KBM-7 (cell line): ENCODE results near the gene NUP107.
"Not testable (repeated sequence)": the region's sequence is repeated elsewhere in the genome, so short reads cannot be mapped to it uniquely, and the experiment has no call there.

ENCODE experiments used
- DNase-seq: peaks from one replicate; pipeline ENCODE4 v3.0.0-alpha.2; 2015
- in situ Hi-C: fragments of 300-500 bp; cut with MboI; formaldehyde crosslinking; loops from 2 replicates; pipeline ENCODE4 v1.14.3; 2020; ENCODE audit warnings: low sequenced_read_pairs, low pct_unique_long_range_greater_than_20kb, mixed read lengths

Gene NUP107

DNA sequence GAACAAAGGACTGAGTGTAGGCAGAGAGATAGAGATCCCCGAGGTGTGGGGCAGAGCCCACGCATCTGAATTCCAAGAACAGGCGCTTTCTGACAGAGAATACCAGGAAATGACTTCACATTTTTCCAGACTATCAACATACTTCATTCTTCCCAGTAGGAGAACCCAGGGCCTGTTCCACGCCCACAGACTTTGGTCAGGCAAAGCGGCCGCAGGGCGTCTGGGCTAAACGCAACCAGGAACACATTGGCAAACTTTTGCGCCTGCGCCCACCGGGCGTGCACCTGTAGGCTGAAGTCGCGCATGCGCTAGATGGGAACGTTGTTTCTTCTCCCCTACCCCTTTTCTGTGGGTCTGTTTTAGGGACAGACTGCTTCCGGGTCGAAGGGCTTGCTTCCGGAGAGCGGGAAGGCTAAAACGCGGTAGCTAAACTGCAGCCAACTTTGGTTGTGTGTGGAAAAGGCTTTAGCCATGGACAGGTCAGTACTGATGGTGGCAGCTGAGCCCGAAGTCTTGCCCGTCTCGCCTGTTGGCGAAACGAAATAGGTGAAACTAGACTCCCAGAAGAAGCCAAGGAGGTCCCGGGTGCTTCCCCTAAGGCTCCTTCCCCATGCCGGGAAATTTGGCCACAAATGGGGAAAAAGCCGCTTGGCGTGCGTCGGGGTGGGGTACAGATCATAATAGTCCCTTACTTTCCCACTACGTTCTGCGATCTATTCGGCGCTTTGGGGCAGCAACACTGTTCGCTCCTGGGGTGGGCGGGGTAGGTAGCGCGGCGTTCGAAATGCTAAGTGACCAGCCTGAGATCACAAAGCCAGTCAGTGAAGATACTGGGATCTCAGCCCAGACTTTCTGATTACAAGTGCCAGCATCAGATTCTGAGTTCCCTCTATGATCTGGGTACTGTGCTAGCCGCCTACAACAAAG, at the start of gene NUP107:
TSS of gene NUP107 (plus strand) at position 384 of the 927 bp plus-strand sequence. CDS start at position 472, 88 bp downstream.
- in situ Hi-C loops: no loop called here
- peak; percentile 98 for DNase-seq

GRCh38 chr12:68637439-68637838, 49.3 kb upstream of the NUP107 start:
- in situ Hi-C loops, DNase-seq: not testable (repeated sequence)

DNA sequence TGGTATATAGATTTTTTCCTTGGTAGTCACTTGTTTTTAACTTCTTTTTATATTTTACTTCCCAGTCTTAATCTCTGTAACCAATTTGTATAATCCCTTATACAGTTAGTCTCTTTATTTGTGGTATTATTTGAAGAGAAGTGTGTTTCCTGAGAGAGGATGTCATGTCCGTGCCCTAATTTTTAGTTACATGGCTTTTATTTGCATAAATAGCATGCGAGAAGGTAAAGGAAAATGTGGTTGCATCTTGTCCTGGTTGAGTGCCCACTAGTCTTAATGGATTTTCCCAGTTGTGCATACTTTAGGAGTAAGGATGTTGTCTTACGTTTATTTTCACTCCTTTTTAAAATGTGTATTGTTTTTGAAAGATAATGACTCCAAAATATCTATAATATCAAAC, 48.6 kb upstream of the NUP107 start:
- in situ Hi-C loops: no loop called here
- no peak for DNase-seq

GRCh38 chr12:68638721-68639395, 47.9 kb upstream of the NUP107 start:
- DNase-seq: no peak
- in situ Hi-C loops: no loop called here

DNA sequence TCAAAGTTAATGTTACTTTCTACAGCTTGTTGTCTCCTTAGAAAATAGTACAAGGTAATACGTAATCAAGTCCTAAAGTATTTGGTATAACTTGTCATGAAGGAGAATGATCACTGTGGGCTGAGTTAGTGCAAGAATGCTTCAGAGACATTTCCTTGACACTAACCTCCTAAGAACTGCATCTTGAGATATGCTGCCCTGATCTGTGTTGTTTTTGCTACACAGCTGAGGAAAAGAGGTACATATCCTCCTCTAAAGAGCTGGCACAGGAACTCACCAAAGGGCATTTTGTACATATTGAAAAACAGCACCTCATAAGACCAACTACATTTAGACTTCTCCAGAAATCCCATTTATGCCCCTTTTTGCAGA, 47.4 kb upstream of the NUP107 start:
- DNase-seq: no peak
- in situ Hi-C loops: no loop called here

GRCh38 chr12:68641138-68641537, 45.6 kb upstream of the NUP107 start:
- in situ Hi-C loops: no loop called here

DNA sequence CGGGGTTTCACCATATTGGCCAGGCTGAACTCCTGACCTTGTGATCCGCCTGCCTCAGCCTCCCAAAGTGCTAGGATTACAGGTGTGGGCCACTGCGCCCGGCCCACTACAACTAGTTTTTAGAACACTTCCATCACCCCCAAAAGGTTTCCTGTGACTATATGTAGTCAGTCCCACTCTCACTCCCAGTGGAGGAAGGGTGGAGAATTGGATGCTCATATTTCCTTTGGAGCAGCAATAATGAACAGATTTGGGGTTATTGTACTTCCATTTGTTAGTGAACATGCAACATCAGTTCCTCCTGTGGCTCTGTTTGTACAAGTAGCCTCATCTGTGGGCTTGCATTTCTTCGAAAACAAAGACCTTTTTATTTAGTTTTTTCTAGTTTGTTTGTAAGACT, 40.3 kb upstream of the NUP107 start:
- no peak for DNase-seq
- in situ Hi-C loops: no loop called here

More at GRCh38 chr12:68641138-68641537, 45.6 kb upstream of the NUP107 start:
- no peak for DNase-seq

DNA sequence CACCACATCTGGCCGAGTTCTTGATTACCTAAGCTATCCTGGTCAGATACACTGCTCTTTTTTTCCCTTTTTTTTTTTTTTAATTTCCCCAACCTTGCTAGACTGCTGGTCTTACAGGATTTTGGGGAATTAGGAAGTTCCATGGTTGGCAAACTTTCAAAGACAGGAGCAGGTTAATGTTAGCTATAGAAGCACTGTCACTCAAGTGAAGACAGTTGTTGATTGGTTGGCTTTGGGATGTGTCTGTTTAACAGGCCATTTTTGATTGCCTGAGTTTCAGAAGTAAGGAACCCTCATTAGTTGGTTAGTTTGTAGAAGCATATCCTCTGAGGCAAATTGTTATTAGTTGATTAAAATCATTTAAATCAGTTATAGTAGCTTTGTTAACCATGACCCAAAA, 39.3 kb upstream of the NUP107 start:
- in situ Hi-C loops: no loop called here
- DNase-seq: no peak

- in situ Hi-C loops: no loop called here
These were observed 38.6 kb upstream of the NUP107 start for GRCh38 chr12:68648179-68648578.

GRCh38 chr12:68665016-68665569, 21.7 kb upstream of the NUP107 start:
- in situ Hi-C loops: no loop called here
- no peak for DNase-seq

More at GRCh38 chr12:68648179-68648578, 38.6 kb upstream of the NUP107 start:
- no peak for DNase-seq

GRCh38 chr12:68667291-68667690, 19.5 kb upstream of the NUP107 start:
- peak; percentile 43 for DNase-seq

GRCh38 chr12:68667896-68668295, 18.9 kb upstream of the NUP107 start:
- in situ Hi-C loops: no loop called here
- no peak for DNase-seq

More at GRCh38 chr12:68667291-68667690, 19.5 kb upstream of the NUP107 start:
- in situ Hi-C loops: no loop called here

DNA sequence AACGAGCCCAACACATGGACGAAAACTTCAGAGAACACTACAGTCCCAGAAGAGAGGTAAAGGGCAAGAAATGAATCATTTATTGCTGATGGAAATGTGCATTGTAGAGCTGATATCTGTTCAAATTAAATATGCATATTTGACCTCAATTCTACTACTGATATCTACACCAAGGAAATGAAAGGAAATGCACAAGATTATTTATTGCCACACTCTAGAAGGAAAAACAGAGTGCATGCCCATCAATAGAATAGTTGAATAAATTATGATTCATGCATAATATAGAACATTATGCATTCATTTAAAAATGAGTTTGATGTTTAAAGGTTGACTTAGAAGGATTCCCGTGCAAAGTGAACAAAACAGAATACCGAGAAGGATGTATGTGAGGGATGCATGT, 15.6 kb upstream of the NUP107 start:
- in situ Hi-C loops: no loop called here
- no peak for DNase-seq

DNA sequence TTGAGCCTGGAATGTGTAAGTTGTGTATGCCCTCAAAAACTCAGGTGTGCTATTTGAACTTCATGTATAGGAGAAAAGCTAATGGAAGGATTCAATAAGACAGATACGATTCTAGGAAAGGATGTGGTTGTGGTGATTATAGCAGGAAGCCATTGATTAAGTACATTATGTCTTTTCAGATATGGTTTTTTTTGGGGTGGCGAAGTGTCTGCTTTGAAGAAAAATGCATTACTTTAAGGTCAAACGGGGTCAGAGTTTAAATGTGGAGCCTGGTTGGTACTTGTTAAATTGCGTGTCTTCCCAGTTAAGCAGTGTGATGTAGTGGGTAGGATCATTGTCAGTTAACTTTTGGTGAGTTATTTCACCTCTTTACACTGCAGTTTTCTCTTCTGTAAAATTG, 13.0 kb upstream of the NUP107 start:
- DNase-seq: peak; percentile 36
- in situ Hi-C loops: no loop called here

DNA sequence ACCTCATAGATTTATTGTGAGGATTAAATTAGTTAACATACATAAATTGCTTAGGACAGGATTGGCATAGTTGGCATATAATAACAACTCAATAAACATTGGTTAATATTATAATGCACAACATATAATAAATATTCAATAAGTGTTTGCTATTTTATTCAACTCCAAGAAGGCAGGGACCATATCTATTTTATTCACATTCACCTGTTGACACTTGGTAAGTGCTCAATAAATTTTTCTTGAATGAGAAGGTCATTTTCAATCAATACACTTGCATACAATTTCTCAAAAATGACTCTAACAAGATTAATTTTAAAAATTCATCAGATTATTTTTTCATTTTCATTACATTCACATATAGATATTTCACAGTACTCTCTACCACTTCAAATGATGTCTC, 12.4 kb upstream of the NUP107 start:
- no peak for DNase-seq
- in situ Hi-C loops: no loop called here

DNA sequence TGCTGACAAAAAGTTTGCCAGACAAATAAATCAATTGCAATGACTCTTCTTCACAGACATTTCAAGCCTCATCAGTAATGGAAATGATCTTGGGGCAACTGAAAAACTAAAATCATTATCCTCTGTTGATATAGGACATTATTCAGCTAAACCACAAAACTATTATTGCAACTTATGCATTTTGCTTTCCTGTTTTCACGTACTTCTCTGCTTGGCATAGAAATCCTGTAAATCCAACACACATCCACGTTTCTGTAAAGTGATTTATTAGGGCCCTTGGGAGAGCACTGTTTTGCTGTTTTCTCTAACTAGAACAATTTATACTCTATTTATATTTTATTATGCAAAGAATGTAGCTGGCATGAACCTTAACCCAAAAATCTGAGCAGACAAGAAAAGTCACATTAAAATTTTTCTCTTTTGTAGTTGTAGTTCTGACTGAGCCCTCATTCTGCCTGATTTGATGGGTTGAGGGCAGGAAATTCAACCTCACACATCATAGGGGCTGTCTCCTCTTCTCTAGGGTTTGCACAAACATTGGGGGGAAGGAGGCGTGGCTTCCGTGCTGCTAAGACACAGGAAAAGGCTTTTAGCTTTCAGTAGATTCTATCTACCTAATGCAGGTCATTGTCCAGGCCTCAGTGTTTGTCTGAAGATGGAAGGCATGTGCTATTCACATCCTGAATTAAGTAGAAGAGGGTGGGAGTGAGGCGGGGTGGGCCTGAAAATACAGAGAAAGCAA, 11.5 kb upstream of the NUP107 start:
- in situ Hi-C loops: no loop called here
- no peak for DNase-seq

GRCh38 chr12:68676854-68677253, 9.9 kb upstream of the NUP107 start:
- in situ Hi-C loops, DNase-seq: not testable (repeated sequence)

- no peak for DNase-seq
- in situ Hi-C loops: no loop called here
These were observed 550 bp upstream of the NUP107 start for GRCh38 chr12:68686262-68686594.

GRCh38 chr12:68695454-68695853, 8.7 kb downstream of the NUP107 start:
- DNase-seq: no peak
- in situ Hi-C loops: no loop called here
